ENCODE results near the gene FAM53B.

Gene FAM53B

GRCh38 chr10:124604214-124605000, 139.8 kb downstream of the FAM53B start:
- DNase-seq, result no peak

DNA sequence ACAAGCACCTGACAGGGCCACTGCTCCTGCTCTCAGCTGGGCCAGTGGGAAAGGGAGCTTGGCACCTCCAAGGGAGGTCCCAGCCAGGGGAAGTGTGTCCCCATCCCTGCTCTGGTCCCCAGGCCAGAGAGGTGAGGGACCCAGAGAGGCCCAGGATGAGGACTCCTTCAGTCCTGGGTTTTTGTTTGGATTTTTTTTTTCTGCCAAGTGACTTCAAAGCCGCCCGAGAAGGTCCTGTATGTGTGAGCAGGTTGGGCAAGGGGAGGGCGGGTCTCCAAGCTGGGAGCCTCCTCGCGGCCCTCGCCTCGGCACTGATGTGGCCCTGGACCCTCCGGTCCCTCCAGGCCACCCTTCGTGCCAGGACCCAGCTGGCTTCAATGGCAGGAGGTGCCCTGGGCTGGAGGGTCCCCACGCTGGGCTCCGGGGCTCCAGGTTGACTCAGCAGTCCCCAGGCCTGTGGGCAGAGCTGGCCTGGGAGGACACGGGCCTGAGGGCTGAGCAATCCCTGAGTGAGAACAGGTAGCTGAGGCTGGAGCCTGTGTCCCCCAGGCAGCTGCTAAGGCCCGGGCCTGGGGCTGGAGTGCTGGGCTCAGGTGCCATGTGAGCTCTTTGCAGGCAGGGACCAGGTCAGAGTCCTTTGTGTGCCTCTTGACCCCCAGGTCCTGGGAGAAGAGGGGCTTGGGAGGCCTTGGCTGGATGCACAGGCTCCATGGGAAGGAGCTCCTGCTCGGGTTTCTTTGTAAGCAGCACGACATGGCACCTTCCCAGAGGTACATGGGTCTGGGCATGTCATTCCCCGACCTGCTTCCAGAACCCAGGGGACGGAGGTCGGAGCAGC, 140.6 kb downstream of the FAM53B start:
- no peak for DNase-seq

DNA sequence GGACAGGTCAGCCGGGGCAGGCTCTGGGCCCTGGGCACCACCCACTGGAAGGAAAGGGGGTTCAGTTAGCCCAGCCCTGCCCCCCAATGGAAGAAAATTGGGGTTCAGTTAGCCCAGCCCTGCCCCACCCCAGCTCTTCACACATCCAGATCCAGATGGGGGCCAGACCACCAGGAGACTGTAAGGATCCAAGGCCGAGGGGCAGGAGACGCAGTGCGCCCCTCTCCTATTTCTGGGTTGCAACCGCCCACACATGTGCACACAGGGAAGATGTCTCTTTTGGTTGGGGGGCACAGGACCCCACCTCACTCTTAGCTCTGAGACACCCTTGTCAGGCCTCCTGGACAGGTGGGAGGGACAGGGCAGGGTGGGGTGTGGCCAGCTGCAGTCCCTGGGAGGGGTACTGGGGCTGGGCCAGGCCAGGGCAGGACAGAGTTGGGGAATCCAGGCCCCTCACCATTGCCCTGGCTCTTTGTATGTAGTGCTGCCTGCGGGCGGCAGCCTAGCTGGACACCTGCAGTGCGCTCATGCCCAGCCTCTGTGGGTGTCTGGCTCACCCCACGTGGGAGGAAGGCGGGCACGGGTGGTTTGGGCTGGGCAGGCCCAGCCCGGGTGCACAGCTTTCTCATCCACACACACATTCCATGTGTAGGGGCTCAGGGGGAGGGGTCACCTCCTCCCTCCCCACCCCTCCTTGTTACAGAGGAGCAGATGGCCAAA, 141.4 kb downstream of the FAM53B start:
- DNase-seq, result no peak

DNA sequence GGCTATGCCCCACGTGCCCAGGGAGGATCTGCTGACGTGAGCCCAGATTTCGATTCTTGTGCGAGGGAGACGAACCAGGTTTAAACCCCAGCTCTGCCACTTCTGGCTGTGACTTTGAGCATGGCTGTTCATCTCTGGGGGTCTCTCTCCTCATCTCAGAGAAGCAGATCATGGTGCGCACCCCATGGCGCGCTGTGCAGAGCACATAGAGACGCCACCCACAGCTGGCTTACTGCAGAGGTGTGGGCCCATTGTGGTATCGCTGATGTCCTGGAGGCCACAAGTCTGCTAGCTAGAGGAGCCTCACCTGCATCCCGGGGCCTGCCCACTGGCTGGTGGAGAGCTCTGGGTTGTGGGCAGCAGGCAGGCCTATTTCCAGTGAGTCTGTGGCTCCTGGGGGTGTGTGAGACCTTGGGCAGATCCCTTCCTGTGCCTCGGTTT, 142.0 kb downstream of the FAM53B start:
- DNase-seq, result no peak

DNA sequence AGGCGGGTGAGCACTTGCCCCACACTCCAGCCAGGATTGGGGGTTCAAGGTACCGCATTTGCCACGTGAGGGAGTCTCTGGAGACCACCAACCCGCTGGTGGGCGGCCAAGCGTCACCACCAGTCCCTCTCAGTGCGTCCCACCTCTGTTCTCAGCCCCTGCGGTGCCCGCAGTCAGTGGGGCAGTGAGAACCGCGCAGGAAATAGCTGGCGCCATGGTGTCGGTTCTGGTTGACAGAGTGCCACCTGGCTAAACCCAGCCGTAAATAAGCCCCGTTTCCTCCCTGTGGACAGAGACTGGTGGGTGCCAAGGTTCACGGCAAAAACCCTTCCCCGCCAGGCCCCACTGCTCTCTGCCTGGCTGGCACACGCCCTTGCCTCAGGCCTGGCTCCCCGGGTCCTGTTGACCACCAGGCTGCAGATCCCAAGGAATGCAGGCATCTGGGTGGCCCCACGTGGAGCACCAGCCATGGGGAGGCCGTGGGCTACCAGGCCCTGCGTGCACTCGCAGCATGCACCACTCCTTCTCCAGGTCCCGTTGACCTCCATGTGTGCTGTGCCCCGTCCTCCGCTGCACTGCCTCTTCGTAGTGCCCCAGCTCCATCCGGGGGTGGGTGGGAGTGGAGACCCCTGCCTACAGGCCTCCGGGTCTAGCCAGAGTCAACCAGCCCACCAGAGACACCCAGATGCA, 142.6 kb downstream of the FAM53B start:
- DNase-seq, result no peak

DNA sequence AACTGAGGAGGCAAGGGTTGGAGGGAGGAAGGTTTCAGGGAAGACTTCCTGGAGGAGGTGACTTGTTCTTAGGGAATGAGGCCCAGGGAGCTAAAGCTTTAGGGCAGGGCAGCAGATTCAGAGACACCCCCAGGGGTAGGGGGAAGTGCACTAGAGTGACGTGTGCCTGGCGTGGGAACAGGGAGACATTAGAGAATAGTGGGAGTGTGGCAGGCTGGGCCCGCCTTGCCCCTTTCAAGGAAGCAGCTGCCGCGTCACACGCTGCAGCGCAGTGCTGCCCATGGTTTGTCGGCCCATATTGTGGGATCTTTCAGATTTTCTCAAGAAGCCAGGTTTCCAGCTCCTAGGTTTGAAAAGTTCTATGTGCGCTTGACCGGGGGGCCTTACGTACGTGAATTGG, 143.2 kb downstream of the FAM53B start:
- no peak for DNase-seq

DNA sequence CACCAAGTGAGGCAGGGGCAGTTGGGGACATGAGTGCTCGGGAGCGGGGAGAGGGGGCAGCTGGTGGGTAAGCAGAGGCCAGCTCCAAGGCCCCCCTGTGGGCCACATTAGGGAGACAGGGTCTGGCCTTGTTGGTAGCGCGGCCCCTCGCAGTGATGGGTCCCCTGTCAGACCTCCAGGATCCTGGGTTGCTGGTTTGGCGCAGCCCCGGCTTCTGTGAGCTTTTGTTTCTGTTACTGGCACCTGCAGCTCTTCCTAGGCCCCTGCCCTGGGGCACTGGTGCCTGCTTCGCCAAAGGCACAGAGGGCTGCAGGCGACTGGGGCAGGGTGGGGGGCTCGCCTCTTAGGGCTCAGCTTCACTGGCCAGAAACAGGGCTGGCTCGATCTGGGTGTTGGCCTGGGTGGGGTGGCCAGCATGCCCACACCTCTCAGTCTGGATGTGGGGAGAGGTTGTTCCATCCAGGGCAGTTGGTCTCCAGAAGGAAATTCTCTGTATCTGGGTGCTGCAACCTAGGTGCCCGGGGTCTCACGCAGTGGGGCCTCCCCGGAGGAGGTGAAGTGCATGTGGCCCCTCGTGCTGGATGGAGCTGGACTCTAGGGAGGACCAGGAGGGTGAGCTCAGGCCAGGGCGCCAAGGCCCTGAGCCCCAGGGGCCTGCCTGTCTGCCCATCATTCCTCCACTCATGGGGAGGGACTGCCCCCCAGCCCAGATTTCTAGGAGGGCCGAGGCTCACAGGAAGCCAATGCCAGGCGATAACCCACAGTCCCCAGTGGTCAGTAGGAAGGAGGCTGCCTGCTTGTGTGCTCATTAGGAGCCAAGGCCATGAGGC, 143.9 kb downstream of the FAM53B start:
- DNase-seq, result no peak

GRCh38 chr10:124599588-124600050, 144.6 kb downstream of the FAM53B start:
- DNase-seq, result no peak

DNA sequence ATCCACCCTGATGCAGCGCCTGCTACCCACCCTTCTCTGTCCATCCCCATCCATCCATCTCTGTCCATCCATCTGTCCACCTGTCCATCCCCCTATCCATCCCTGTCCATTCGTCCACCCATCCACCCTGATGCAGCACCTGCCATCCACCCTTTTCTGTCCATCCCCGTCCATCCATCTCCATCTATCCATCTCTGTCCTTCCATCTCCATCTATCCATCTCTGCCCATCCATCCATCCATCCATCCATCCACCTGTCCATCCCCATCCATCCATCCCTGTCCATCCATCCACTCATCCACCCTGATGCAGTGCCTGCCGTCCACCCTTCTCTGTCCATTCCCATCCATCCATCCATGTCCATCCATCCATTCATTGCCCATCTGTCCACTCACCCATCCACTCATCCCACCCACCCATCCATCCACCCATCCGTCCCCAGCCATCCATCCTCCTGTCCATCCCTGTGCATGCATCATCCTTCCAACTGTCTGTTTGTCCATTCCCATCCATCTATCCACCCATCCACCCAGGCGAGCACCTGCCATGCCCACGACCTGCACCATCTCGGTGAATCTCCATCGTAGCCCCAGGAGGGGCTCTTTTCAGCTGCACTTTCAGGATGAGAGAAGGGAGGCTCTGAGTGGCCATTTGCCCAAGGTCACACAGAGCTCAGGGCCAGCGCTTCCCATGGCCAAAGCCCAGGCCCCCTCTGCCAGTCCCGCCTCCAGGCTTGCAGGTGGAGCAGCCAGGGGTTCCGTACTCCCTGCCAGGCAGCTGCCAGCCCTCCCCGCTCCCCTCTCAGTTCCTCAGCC, 145.2 kb downstream of the FAM53B start:
- DNase-seq, result no peak

- no peak for DNase-seq
These were observed 146.0 kb downstream of the FAM53B start for GRCh38 chr10:124598196-124598595.

- no peak for DNase-seq
These were observed 146.4 kb downstream of the FAM53B start for GRCh38 chr10:124597846-124598165.

- DNase-seq, result no peak
These were observed 147.0 kb downstream of the FAM53B start for GRCh38 chr10:124596962-124597845.

- DNase-seq, result no peak
These were observed 147.9 kb downstream of the FAM53B start for GRCh38 chr10:124596116-124596785.

- no peak for DNase-seq
These were observed 148.9 kb downstream of the FAM53B start for GRCh38 chr10:124595143-124595883.

DNA sequence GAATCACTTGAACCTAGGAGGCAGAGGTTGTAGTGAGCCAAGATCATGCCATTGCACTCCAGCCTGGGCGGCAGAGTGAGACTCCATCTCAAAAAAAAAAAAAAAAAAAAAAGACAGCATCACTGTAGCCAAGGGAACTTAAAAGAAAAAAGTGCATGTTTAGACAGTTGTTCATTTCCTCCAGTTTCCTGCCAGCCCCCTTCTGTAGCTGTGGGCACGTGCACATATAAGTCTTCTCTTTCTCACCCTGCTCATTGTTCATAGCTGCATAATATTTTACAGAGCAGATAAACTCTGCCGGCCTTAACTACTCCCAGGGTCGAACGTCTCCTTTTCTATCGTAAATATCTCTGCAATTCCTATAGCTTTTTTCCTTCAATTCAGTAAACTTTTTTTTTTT, 149.9 kb downstream of the FAM53B start:
- DNase-seq, result no peak

DNA sequence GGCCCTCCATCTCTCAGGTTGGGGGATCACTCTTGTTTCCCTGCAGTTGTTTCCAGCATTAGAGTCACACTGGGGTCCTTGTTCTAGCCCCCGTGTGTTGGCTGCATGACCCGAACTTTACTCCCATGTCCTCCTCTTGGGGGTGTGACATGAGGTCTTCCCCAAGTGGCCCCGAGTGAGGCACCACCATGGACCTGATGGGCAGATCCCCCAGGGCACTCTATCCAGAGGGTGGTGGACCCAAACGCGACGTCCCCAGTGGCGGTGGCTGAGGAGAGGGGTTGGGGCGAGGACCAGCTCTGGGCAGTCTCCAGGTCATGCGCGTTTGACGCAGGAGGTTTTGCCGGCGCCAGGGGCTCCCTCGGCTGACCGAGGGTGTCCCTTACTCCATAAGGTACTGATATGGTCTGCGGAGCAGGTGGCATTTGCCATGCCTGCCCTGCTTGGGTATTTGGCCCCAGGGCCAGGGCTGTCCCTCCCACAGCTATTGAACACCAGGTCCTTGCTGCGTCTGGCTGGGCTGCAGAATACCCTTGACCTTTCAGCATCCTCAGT, 150.7 kb downstream of the FAM53B start:
- DNase-seq, result no peak

GRCh38 chr10:124592736-124593430, 151.3 kb downstream of the FAM53B start:
- DNase-seq, result no peak

DNA sequence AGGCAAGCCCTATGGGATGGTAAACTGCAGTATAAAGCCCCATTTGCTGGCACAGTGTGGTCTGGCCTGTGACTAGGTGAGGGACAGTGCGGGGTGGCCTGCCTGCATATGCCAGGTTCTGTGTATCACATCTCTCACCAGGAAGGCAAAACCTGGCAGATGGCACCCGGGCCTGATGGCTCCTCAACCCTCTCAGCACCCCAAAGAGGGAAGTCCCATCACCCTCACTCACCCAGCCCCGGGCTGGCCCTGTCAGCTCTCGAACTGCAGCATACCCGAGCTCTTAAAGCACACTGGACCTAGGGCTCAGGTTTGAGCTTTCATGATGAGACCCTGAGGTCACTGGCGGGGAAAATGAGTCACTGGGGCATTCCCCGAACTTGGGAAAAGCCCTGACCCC, 152.1 kb downstream of the FAM53B start:
- no peak for DNase-seq

Data from NCI-H2227 treated with DMSO at 0.1 percent for 48 hours (cell line).